Trophoblast cell (in vitro differentiated cells and primary cell): ENCODE measurements around the gene PPP1R1C.
"Not testable (repeated sequence)": the region's sequence is repeated elsewhere in the genome, so short reads cannot be mapped to it uniquely, and the experiment has no call there.

Experiments
- DNase-seq, 2 donors: peaks; one replicate each; pipeline ENCODE4 v3.0.0-alpha.2; 2016
- H2AFZ ChIP-seq: 2 replicates; pipeline ENCODE4 v1.6.1; 2013; ENCODE audit warnings: low read length, moderate library complexity, mild to moderate bottlenecking; ENCODE audit not compliant: insufficient read depth, poor library complexity
- H2AK5ac ChIP-seq: 2 replicates; pipeline ENCODE4 v1.6.1; 2013; ENCODE audit warnings: mild to moderate bottlenecking, low read length
- H2BK120ac ChIP-seq: 2 replicates; pipeline ENCODE4 v1.6.1; 2013; ENCODE audit warnings: low read length, mild to moderate bottlenecking, moderate library complexity; ENCODE audit not compliant: insufficient read depth, poor library complexity
- H2BK12ac ChIP-seq: 2 replicates; pipeline ENCODE4 v1.6.1; 2013; ENCODE audit warnings: mild to moderate bottlenecking, low read length, moderate library complexity
- H2BK5ac ChIP-seq: 2 replicates; pipeline ENCODE4 v1.6.1; 2013; ENCODE audit warnings: low read length, low read depth, moderate library complexity, mild to moderate bottlenecking; ENCODE audit not compliant: poor library complexity
- H3K14ac ChIP-seq: 2 replicates; pipeline ENCODE4 v1.6.1; 2013; ENCODE audit warnings: mild to moderate bottlenecking, low read length
- H3K18ac ChIP-seq: 2 replicates; pipeline ENCODE4 v1.6.1; 2013; ENCODE audit warnings: mild to moderate bottlenecking, low read length
- H3K23ac ChIP-seq: 2 replicates; pipeline ENCODE4 v1.6.1; 2013; ENCODE audit warnings: low read length
- H3K27ac ChIP-seq: 2 replicates; pipeline ENCODE4 v1.5.1; 2013; ENCODE audit warnings: low read depth, mild to moderate bottlenecking, inconsistent platforms, low read length, moderate library complexity
- H3K27me3 ChIP-seq: 2 replicates; pipeline ENCODE4 v1.6.1; 2013; ENCODE audit warnings: inconsistent platforms, mild to moderate bottlenecking, low read length, moderate library complexity; ENCODE audit not compliant: insufficient read depth
- H3K36me3 ChIP-seq, 2 experiments: 1 replicate in 1 of 2; 2 replicates in 1 of 2; pipeline ENCODE4 v1.6.1; 2013; ENCODE audit warnings: low read length in 2 of 2, mild to moderate bottlenecking in 2 of 2, moderate library complexity in 1 of 2; ENCODE audit not compliant: insufficient read depth in 2 of 2, control insufficient read depth in 1 of 2
- H3K4ac ChIP-seq: 2 replicates; pipeline ENCODE4 v1.6.1; 2013; ENCODE audit warnings: low read depth, mild to moderate bottlenecking, low read length, moderate library complexity
- H3K4me1 ChIP-seq, 2 experiments: 1 replicate in 1 of 2; 2 replicates in 1 of 2; pipeline ENCODE4 v1.6.1; 2013; ENCODE audit warnings: low read length in 2 of 2, mild to moderate bottlenecking in 2 of 2, moderate library complexity in 1 of 2; ENCODE audit not compliant: insufficient read depth in 2 of 2, control insufficient read depth in 1 of 2
- H3K4me2 ChIP-seq: 2 replicates; pipeline ENCODE4 v1.6.1; 2013; ENCODE audit warnings: inconsistent platforms, mild to moderate bottlenecking, low read length, moderate library complexity
- H3K4me3 ChIP-seq: 2 replicates; pipeline ENCODE4 v1.5.1; 2013; ENCODE audit warnings: mild to moderate bottlenecking, low read depth, low read length, inconsistent platforms
- H3K79me1 ChIP-seq: one replicate; pipeline ENCODE4 v1.6.1; 2013; ENCODE audit warnings: low read length
- H3K79me2 ChIP-seq: 2 replicates; pipeline ENCODE4 v1.6.1; 2013; ENCODE audit warnings: low read length, mild to moderate bottlenecking; ENCODE audit not compliant: control insufficient read depth, insufficient read depth, poor library complexity
- H3K9ac ChIP-seq: 2 replicates; pipeline ENCODE4 v1.6.1; 2013; ENCODE audit warnings: mild to moderate bottlenecking, low read length
- H3K9me3 ChIP-seq: 2 replicates; pipeline ENCODE4 v1.6.1; 2013; ENCODE audit warnings: low read depth, mild to moderate bottlenecking, control low read depth, inconsistent platforms, low read length; ENCODE audit not compliant: insufficient read depth
- H4K12ac ChIP-seq: 2 replicates; pipeline ENCODE4 v1.6.1; 2013; ENCODE audit warnings: low read depth, mild to moderate bottlenecking, low read length, moderate library complexity
- H4K8ac ChIP-seq: 2 replicates; pipeline ENCODE4 v1.6.1; 2013; ENCODE audit warnings: low read depth, mild to moderate bottlenecking, low read length, moderate library complexity
- H4K91ac ChIP-seq: one replicate; pipeline ENCODE4 v1.6.1; 2013; ENCODE audit warnings: low read depth, mild to moderate bottlenecking, low read length, moderate library complexity
- WGBS: extraction: QIAGEN DNeasy Blood & Tissue Kit; methylation state at CpG from one replicate; pipeline ENCODE4 v1.1.7; 2013; ENCODE audit warnings: missing lambda C conversion rate; ENCODE audit not compliant: insufficient read length, insufficient coverage; ENCODE audit errors: extremely low coverage; 5-methylcytosine and 5-hydroxymethylcytosine counted together

Gene PPP1R1C

GRCh38 chr2:182019731-182020130 is 34.1 kb downstream of the PPP1R1C start:
- H3K18ac ChIP-seq: no peak overlapping the region
- no peak overlapping the region for H2BK5ac ChIP-seq
- H3K27me3 ChIP-seq: no peaks in the 10 kb centered on the region
- no peak overlapping the region for H3K23ac ChIP-seq
- H2AK5ac ChIP-seq: no peak overlapping the region
- H2BK12ac ChIP-seq: no peak overlapping the region
- H4K12ac ChIP-seq: no peak overlapping the region
- no peaks in the 10 kb centered on the region for H3K4me1 ChIP-seq
- H3K4me2 ChIP-seq: no peak overlapping the region
- H3K14ac ChIP-seq: no peak overlapping the region
- no peak overlapping the region for H3K27ac ChIP-seq
- DNase-seq: no peak
- no peak overlapping the region for H2AFZ ChIP-seq
- no peaks in the 10 kb centered on the region for H3K79me2 ChIP-seq
- H3K4ac ChIP-seq: no peak overlapping the region
- no peaks in the 10 kb centered on the region for H3K9me3 ChIP-seq
- H3K79me1 ChIP-seq: no peaks in the 10 kb centered on the region
- no peak overlapping the region for H4K91ac ChIP-seq
- no peak overlapping the region for H4K8ac ChIP-seq
- WGBS: no CpG with 5 or more reads among the region's 2 CpGs
- no peak overlapping the region for H3K9ac ChIP-seq
- H3K36me3 ChIP-seq: peaks cover 0 to 1% of the 10 kb centered on the region in 2 experiments
- H3K4me3 ChIP-seq: no peak overlapping the region
- no peak overlapping the region for H2BK120ac ChIP-seq

GRCh38 chr2:182020286-182021070 is 34.8 kb downstream of the PPP1R1C start:
- Histone ChIP-seq H4K8ac (no peak overlapping the region), H3K23ac (no peak overlapping the region), H3K9me3 (no peaks in the 10 kb centered on the region), H2BK5ac (no peak overlapping the region), H3K18ac (no peak overlapping the region), H4K12ac (no peak overlapping the region), H2BK120ac (no peak overlapping the region), H3K4me1 (no peaks in the 10 kb centered on the region), H3K79me2 (no peaks in the 10 kb centered on the region), H3K4me3 (no peak overlapping the region), H3K27me3 (no peaks in the 10 kb centered on the region), H3K27ac (no peak overlapping the region), H3K79me1 (no peaks in the 10 kb centered on the region), H3K14ac (no peak overlapping the region), H3K36me3 (peaks cover 0 to 1% of the 10 kb centered on the region in 2 experiments), H2BK12ac (no peak overlapping the region), H4K91ac (no peak overlapping the region), H2AK5ac (no peak overlapping the region), H3K9ac (no peak overlapping the region), H2AFZ (no peak overlapping the region), H3K4ac (no peak overlapping the region), H3K4me2 (no peak overlapping the region)
- whole genome bisulfite sequencing: no CpG with 5 or more reads among the region's 4 CpGs
- DNase-seq: no peak

- H3K4me3 ChIP-seq: no peak overlapping the region
- H4K91ac ChIP-seq: no peak overlapping the region
- H3K4me2 ChIP-seq: no peak overlapping the region
- no peak overlapping the region for H3K4ac ChIP-seq
- H3K36me3 ChIP-seq: peaks cover 0 to 1% of the 10 kb centered on the region in 2 experiments
- no peak overlapping the region for H2AFZ ChIP-seq
- H2BK5ac ChIP-seq: no peak overlapping the region
- no peaks in the 10 kb centered on the region for H3K79me2 ChIP-seq
- H3K4me1 ChIP-seq: no peaks in the 10 kb centered on the region
- H3K14ac ChIP-seq: no peak overlapping the region
- H2AK5ac ChIP-seq: no peak overlapping the region
- H3K27ac ChIP-seq: no peak overlapping the region
- H3K79me1 ChIP-seq: no peaks in the 10 kb centered on the region
- H3K9me3 ChIP-seq: no peaks in the 10 kb centered on the region
- H4K12ac ChIP-seq: no peak overlapping the region
- DNase-seq: no peak
- no peak overlapping the region for H3K23ac ChIP-seq
- no peak overlapping the region for H3K9ac ChIP-seq
- H2BK12ac ChIP-seq: no peak overlapping the region
- no peak overlapping the region for H4K8ac ChIP-seq
- H2BK120ac ChIP-seq: no peak overlapping the region
- H3K18ac ChIP-seq: no peak overlapping the region
- H3K27me3 ChIP-seq: no peaks in the 10 kb centered on the region
Measured at GRCh38 chr2:182023235-182023634, 37.6 kb downstream of the PPP1R1C start.

- H3K79me1 ChIP-seq, H3K79me2 ChIP-seq, H2BK120ac ChIP-seq, H3K14ac ChIP-seq, H3K27me3 ChIP-seq, H2BK5ac ChIP-seq, H3K4me3 ChIP-seq, H2AK5ac ChIP-seq, H3K9me3 ChIP-seq, H3K4ac ChIP-seq, H4K91ac ChIP-seq, H4K8ac ChIP-seq, H2AFZ ChIP-seq, H3K18ac ChIP-seq, H3K23ac ChIP-seq, H2BK12ac ChIP-seq, H3K36me3 ChIP-seq, H3K27ac ChIP-seq, H3K4me1 ChIP-seq, H3K9ac ChIP-seq, H4K12ac ChIP-seq: not testable (repeated sequence)
- DNase-seq: peak in 1 of 2 donors; percentile 22
- peak overlapping the region; percentile 30 for H3K4me2 ChIP-seq
- WGBS: no CpG with 5 or more reads among the region's 21 CpGs
Measured at GRCh38 chr2:182030875-182031274, 45.2 kb downstream of the PPP1R1C start.
